HepG2 (cell line): ENCODE data around the gene ANKRD40. TPM values are rescaled to one million over a fixed set of nuclear protein-coding genes. Genes with fewer than 3 reads are reported as not detected.

Experiments
- AGO2 ChIP-seq: fragments of 200-400 bp; formaldehyde crosslinking; optimal IDR thresholded peaks from 2 replicates; pipeline ENCODE3; 2017; ENCODE audit warnings: mild to moderate bottlenecking, low read depth, low read length, moderate library complexity
- AHDC1 ChIP-seq: sonication (generic); formaldehyde crosslinking; IDR thresholded peaks from 2 replicates; pipeline ENCODE4 v1.5.1; 2020; ENCODE audit warnings: mild to moderate bottlenecking, missing genetic modification reagents, borderline replicate concordance
- HES4 ChIP-seq: sonication (generic); formaldehyde crosslinking; IDR thresholded peaks from 2 replicates; pipeline ENCODE4 v1.9.0; 2021; ENCODE audit warnings: mild to moderate bottlenecking, missing genetic modification reagents, borderline replicate concordance
- KLF9 ChIP-seq: IDR thresholded peaks from 2 replicates; pipeline ENCODE4 v1.6.1; 2016; ENCODE audit warnings: low read depth
- PRPF4 ChIP-seq: fragments of 200-400 bp; formaldehyde crosslinking; IDR thresholded peaks from 2 replicates; pipeline ENCODE4 v1.6.1; 2016; ENCODE audit warnings: low read length, low read depth; ENCODE audit not compliant: poor library complexity, severe bottlenecking
- RERE ChIP-seq: IDR thresholded peaks from 2 replicates; pipeline ENCODE4 v1.6.1; 2016; ENCODE audit warnings: low read depth, missing genetic modification reagents, missing compliant biosample characterization
- SALL2 ChIP-seq: sonication (generic); formaldehyde crosslinking; IDR thresholded peaks from 2 replicates; pipeline ENCODE4 v1.8.1; 2023; ENCODE audit warnings: mild to moderate bottlenecking, missing genetic modification reagents, inconsistent platforms
- SNAPC4 ChIP-seq: sonication (generic); formaldehyde crosslinking; IDR thresholded peaks from 2 replicates; pipeline ENCODE4 v1.4.0; 2020; ENCODE audit warnings: mild to moderate bottlenecking, missing genetic modification reagents
- THAP7 ChIP-seq: sonication (generic); formaldehyde crosslinking; IDR thresholded peaks from 2 replicates; pipeline ENCODE4 v1.8.1; 2023; ENCODE audit warnings: mild to moderate bottlenecking, missing genetic modification reagents
- TOPORS ChIP-seq: sonication (generic); formaldehyde crosslinking; IDR thresholded peaks from 2 replicates; pipeline ENCODE4 v1.8.0; 2023; ENCODE audit warnings: mild to moderate bottlenecking, missing genetic modification reagents
- ZFX ChIP-seq: sonication (generic); formaldehyde crosslinking; IDR thresholded peaks from 2 replicates; pipeline ENCODE4 v1.4.0; 2020; ENCODE audit warnings: mild to moderate bottlenecking, low read depth, missing genetic modification reagents, moderate library complexity
- ZNF136 ChIP-seq: sonication (generic); formaldehyde crosslinking; IDR thresholded peaks from 2 replicates; pipeline ENCODE4 v1.8.1; 2022; ENCODE audit warnings: low read depth, mild to moderate bottlenecking, moderate library complexity, missing genetic modification reagents
- polyA plus RNA-seq, 8 experiments: library from polyadenylated mRNA; depleted of rRNA in 3 of 8; stranded (reverse) in 7 of 8; unstranded in 1 of 8; fragments of >200 nt; fragmentation: Illumina TruSeq in 4 of 8; extraction: Trizol in 4 of 8; gene quantifications; 2 replicates each; pipeline versions ENCODE4 v1.2.1 to v1.2.3, GENCODE V29; 2011 to 2016; ENCODE audit warnings: low read depth in 4 of 8, missing spikeins in 1 of 8, mixed read lengths in 1 of 8; ENCODE audit not compliant: insufficient read depth in 1 of 8
- total RNA-seq, 5 experiments: library from RNA; depleted of rRNA; stranded (reverse); fragments of >200 nt; fragmentation: Illumina TruSeq; extraction: Trizol; gene quantifications; 2 replicates each; pipeline ENCODE4 v1.2.3, GENCODE V29; 2016; ENCODE audit warnings: low read depth in 1 of 5

The ANKRD40 gene
- total and polyA plus RNA-seq, 2 of the 13 experiments (the other 11 are each of a cell fraction or from before 2014, with no cell fraction given): 35.0 to 46.4 TPM

- TF ChIP-seq AHDC1 (CRISPR knock-in tag) (no peak), SNAPC4 (CRISPR knock-in tag) (no peak), THAP7 (no peak), HES4 (CRISPR knock-in tag) (no peak), ZFX (CRISPR knock-in tag) (peak; percentile 18), AGO2 (no peak), KLF9 (CRISPR knock-in tag) (no peak), TOPORS (CRISPR knock-in tag) (no peak), ZNF136 (CRISPR knock-in tag) (no peak), RERE (CRISPR knock-in tag) (no peak), SALL2 (no peak), PRPF4 (no peak)
Measured at GRCh38 chr17:50661795-50662391, 45.8 kb downstream of the ANKRD40 start (continued).
